Tibial artery (tissue), 4 donors: ENCODE results near the gene SECISBP2.

ENCODE experiments used
- DNase-seq, 2 donors: peaks; one replicate each; pipeline ENCODE4 v3.0.0-alpha.2; 2019
- H3K27ac ChIP-seq, 2 donors: fragments of 200-600 bp; sonication (generic) in 1 of 2; 1 replicate in 1 of 2; 2 replicates in 1 of 2; pipeline ENCODE4 v1.5.1; 2018 to 2019; ENCODE audit warnings: mild to moderate bottlenecking in 1 of 2
- H3K27me3 ChIP-seq, 2 donors: fragments of 200-600 bp; sonication (generic) in 1 of 2; one replicate each; pipeline versions ENCODE4 v1.5.1 to v1.6.0; 2016 to 2019
- H3K36me3 ChIP-seq, 3 donors: fragments of 200-600 bp; sonication (generic) in 2 of 3; one replicate each; pipeline ENCODE4 v1.5.1; 2016 to 2019; ENCODE audit warnings: mild to moderate bottlenecking in 2 of 3
- H3K4me1 ChIP-seq, 4 donors: fragments of 200-600 bp; sonication (generic) in 2 of 4; 1 replicate in 3 of 4; 2 replicates in 1 of 4; pipeline ENCODE4 v1.5.1; 2016 to 2019
- H3K4me3 ChIP-seq, 2 donors: fragments of 200-600 bp; sonication (generic) in 1 of 2; 1 replicate in 1 of 2; 2 replicates in 1 of 2; pipeline ENCODE4 v1.5.1; 2018 to 2019; ENCODE audit warnings: mild to moderate bottlenecking in 2 of 2
- H3K9me3 ChIP-seq, 3 donors: fragments of 200-600 bp; sonication (generic) in 1 of 3; one replicate each; pipeline ENCODE4 v1.5.1; 2016 to 2019
- CTCF ChIP-seq, 2 experiments: fragments of 200-600 bp in 1 of 2; fragments of 450-650 bp in 1 of 2; IDR thresholded peaks; one replicate each; pipeline ENCODE4 v1.5.1; 2017 to 2019; ENCODE audit warnings: antibody characterized with exemption in 2 of 2, mild to moderate bottlenecking in 1 of 2, moderate library complexity in 1 of 2
- intact Hi-C: fragments of 100-400 bp; cut with DNase I; formaldehyde crosslinking; loops from one replicate; pipeline ENCODE4 v1.15.0; 2023; ENCODE audit warnings: low total_unique reads

Gene SECISBP2

GRCh38 chr9:89312222-89312571 lies 6.1 kb upstream of the SECISBP2 start:
- H3K4me3 ChIP-seq = peak overlapping the region; percentile 82 to 91
- H3K27ac ChIP-seq = no peak overlapping the region
- no peaks in the 10 kb centered on the region for H3K27me3 ChIP-seq
- peaks cover 0 to 22% (median 17%) of the 10 kb centered on the region in 4 donors for H3K4me1 ChIP-seq
- H3K9me3 ChIP-seq = no peaks in the 10 kb centered on the region
- intact Hi-C loops = no loop called here
- no peak for DNase-seq
- TF ChIP-seq CTCF (IDR thresholded peaks at IDR 0.05) = no peak
- H3K36me3 ChIP-seq = no peaks in the 10 kb centered on the region

GRCh38 chr9:89313842-89314241 lies 4.5 kb upstream of the SECISBP2 start:
- H3K4me3 ChIP-seq = no peak overlapping the region
- H3K9me3 ChIP-seq = no peaks in the 10 kb centered on the region
- no peak for DNase-seq
- no peaks in the 10 kb centered on the region for H3K27me3 ChIP-seq
- no peak for TF ChIP-seq CTCF (IDR thresholded peaks at IDR 0.05)
- intact Hi-C loops = no loop called here
- no peaks in the 10 kb centered on the region for H3K36me3 ChIP-seq
- no peak overlapping the region for H3K27ac ChIP-seq
- peaks cover 0 to 29% (median 24%) of the 10 kb centered on the region in 4 donors for H3K4me1 ChIP-seq

- no peaks in the 10 kb centered on the region for H3K9me3 ChIP-seq
- no peaks in the 10 kb centered on the region for H3K27me3 ChIP-seq
- H3K36me3 ChIP-seq = no peaks in the 10 kb centered on the region
- intact Hi-C loops = loop anchor here (5.0 kb wide), 1 partner anchor 367 kb away; no protein-coding TSS in a partner anchor
- no peak for TF ChIP-seq CTCF (IDR thresholded peaks at IDR 0.05)
- no peak for DNase-seq
- peaks cover 0 to 32% (median 25%) of the 10 kb centered on the region in 4 donors for H3K4me1 ChIP-seq
- no peak overlapping the region for H3K27ac ChIP-seq
- no peak overlapping the region for H3K4me3 ChIP-seq
Measured at GRCh38 chr9:89314955-89315354, 3.3 kb upstream of the SECISBP2 start.

GRCh38 chr9:89315482-89315881 lies 2.8 kb upstream of the SECISBP2 start:
- intact Hi-C loops = loop anchor here (5.0 kb wide), 1 partner anchor 367 kb away; no protein-coding TSS in a partner anchor
- H3K27me3 ChIP-seq = no peaks in the 10 kb centered on the region
- TF ChIP-seq CTCF (IDR thresholded peaks at IDR 0.05) = no peak
- no peaks in the 10 kb centered on the region for H3K36me3 ChIP-seq
- no peak for DNase-seq
- H3K4me1 ChIP-seq = peaks cover 0 to 36% (median 26%) of the 10 kb centered on the region in 4 donors
- H3K27ac ChIP-seq = no peak overlapping the region
- no peak overlapping the region for H3K4me3 ChIP-seq
- H3K9me3 ChIP-seq = no peaks in the 10 kb centered on the region

- no peak for DNase-seq
- peak overlapping the region in 1 of 2 donors; percentile 97 for H3K27ac ChIP-seq
- intact Hi-C loops = loop anchor here (5.0 kb wide), 1 partner anchor 365 kb away; no protein-coding TSS in a partner anchor
- H3K36me3 ChIP-seq = no peaks in the 10 kb centered on the region
- TF ChIP-seq CTCF (IDR thresholded peaks at IDR 0.05) = no peak
- no peaks in the 10 kb centered on the region for H3K27me3 ChIP-seq
- H3K4me3 ChIP-seq = no peak overlapping the region
- no peaks in the 10 kb centered on the region for H3K9me3 ChIP-seq
- H3K4me1 ChIP-seq = peaks cover 0 to 38% (median 15%) of the 10 kb centered on the region in 4 donors
Measured at GRCh38 chr9:89317282-89317681, 1.0 kb upstream of the SECISBP2 start.
